GM18867 (cell line): ENCODE measurements around the gene RASIP1.

Experiments used
- ATAC-seq: cut with Tn5 transposase; IDR thresholded peaks from one replicate; pipeline ENCODE4 v1.9.1; 2021; ENCODE audit warnings: mild to moderate bottlenecking, moderate library complexity; ENCODE audit not compliant: unreplicated experiment

RASIP1 gene

DNA sequence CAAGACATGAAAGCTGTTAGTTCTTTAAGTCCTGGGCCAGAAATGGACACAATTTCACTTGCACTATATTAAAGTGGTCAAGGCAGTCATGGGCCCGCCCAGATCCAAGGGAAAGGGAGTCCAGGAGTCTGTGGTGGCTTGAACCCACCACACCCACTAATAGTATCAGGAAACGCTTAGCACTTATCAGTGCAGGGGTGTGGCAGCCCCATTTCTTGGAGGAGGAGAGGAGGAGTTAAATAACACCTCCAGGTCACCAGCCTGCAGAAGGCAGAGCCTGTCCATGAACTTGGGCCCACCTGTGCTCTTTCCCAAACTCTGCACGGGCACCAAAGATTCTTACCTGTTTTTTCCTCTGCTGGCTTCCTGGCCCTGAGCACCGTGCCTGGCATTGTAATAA is 62.2 kb downstream of the RASIP1 start:
- no peak for ATAC-seq

DNA sequence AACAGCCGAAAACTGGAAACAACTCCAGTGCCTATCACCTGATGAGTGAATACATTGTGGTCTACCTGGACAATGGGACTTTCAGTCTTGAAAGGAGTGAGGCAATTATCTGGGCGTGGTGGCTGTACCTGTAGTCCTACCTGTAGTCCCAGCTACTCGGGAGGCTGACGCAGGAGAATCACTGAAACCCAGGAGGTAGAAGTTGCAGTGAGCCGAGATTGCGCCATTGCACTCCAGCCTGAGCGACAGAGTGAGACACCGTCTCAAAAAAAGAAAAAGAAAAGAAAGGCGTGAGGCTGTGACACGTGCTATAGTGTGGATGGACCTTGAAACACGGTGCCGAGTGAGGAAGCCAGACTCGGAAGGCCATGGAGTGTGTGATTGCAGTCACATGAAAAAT is 63.5 kb downstream of the RASIP1 start:
- no peak for ATAC-seq

DNA sequence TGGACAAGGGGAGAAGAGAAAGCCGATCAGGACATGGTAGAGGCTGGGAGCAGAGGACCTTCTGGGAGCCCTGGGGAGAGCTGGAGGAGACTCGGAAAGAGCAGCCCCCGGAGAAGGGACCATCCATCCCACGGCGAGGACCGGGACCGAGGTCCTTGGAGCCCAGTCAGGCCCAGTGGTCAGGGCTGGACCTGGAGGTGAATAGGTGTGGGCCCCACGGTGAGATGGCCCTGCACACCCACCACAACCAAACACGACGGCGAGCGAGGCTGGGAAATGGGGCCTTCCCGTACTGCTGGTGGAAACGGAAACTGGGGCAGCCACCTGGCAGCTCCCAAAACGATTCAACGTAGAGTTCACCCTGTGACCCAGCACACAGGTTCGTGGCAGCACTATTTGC is 63.9 kb downstream of the RASIP1 start:
- no peak for ATAC-seq

DNA sequence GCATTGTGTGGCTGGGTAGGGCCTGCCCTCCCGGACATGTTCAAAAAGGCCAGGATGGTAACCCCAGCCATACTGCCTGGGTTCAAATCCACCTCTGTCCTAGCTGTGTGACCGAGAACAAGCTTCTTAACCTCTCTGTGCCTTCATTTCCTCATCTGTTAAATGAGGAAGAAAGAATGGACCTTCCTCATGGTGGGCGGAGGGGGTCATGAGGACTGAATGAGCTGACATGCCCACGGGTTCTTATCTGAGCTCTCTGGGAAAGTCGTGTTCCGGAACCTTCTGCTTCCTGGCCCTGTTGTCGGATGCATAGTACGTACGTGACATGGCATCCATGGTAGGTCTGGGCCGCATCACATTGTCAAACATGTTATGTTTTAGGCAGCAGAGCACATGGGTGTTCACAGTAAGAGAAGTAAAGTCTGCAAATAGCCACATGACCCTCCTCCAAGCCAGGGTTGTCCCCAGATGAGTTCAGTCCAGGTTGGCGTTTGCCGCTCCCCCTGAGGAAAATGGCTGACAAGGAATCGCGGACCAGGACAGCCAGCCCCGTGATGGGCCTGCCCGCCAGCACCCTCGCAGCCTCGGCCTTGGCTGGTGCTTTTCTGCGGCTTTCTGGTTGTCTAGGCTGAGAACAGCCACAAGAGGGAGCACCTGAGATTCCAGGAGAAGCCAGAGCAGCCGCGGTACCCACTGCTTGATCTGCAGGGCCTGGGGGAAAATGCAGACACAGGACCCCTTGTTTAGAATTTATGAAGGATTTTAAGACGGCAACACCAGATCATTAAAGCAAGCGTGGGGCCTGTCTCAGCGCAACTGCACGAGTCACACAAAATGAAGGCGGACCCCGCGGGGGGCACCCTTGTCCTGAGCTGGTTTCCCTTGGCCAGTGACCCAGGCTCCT is 65.2 kb downstream of the RASIP1 start:
- no peak for ATAC-seq

DNA sequence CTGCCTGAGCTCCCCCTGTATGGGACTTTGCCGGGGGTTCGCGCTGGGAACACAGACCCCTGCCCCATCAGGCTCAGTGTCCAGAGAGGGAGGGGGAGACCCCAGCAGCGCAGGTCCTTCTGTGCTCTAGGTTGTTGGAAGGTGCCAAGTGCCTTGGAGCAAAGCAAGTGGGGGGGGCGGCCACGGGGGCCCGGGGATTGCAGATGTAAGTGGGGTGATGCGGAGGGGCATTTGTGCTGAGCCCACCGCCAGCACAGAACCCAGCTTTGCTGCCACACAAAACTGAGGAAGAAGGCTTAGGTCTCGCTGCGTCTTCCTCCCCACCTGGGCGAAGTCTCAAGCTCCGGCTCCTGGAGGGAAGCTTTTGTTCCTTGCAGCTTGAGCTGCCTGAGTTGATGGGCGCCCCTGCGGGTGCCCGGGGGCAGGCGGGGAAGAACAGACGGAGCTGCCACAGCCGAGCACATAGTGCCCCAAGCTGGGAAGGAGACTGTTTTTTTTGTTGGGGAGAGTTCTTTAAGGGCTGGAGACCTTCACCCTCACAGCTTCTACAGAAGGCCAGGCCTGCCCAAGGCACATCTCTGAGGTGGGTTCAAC is 66.1 kb downstream of the RASIP1 start:
- ATAC-seq, result no peak

DNA sequence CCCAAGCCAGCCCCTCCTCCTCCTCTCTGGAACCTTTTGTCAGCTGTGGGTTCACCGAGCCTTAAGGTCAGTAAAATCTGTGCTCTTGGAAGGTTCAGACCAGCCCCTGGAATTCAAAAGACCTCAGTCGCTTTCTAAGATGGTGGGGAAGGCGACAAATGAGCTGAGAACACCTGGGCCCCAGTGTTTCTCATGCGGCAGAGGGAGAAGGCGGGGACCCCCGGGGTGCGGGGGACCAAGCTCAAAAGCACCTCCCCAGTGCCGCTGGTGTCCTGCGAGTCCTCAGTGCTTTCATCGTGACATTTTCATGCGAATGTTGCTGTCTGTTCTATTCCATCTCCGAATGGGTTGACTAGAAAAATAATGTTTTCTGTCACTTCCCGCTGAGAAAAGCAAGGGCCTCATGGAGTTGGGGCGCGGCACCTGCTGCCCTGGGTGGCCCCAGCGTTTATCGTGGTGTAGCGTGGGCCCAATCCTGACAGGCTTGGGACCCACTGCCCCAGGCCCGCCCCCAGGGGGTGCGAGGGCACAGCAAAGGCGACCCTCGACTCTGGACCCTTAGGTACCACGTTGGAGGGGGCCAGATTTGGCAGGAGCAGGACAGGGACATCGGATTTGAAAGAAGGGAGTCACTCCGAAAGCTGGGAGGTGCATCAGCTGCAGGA is 66.8 kb downstream of the RASIP1 start:
- no peak for ATAC-seq

DNA sequence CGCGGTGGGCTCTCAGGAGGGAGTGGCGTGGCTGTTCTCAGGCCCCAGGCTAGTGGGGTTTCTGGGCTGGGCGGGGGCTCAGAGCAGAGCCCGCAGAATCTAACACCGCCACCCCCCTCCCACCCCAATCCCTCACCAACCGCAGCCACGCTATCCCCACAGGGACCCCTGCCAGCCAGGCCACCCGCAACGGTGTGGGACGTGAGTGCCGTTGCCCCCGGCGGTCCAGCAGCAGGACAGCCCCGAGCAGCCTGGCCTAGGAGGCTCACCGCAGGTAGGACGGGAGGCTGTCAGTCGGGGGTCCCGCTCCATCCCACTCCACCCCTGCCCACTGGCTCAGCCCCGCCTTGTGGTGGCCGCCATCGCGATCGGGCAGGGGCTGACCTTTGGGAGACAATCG is 67.4 kb downstream of the RASIP1 start, which contains the start of gene NTN5:
NTN5 (minus strand) TSS at position 24 of the 400 bp plus-strand sequence. CDS start 2,031 bp downstream, outside the sequence.
- ATAC-seq, result no peak

DNA sequence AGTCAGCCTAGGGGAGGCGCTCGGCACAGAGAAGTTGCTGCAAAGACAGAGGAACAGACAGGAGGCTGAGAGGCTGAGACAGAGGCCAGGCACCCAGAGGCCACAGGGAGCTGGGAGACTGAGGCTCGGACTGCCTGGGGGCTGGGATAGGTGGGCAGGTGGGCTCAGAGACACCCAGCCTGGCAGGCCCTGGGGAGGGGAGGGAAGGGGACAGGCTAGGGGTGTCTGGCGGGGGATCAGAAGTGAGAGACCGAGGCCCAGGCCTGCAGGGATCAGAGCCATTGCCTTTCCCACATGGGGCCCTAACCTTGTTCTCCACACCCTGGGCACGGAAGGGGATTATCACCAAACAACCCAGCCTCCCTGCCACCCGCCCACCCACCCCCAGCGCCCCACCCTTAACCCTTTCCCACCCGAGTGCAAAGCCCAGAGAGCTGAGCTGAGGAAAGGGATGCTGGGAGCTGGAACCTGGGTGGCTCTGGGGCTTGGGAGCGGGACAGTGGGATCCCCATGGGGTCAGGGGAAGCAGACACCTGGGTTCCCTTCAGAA is 68.9 kb downstream of the RASIP1 start:
- ATAC-seq, result no peak

DNA sequence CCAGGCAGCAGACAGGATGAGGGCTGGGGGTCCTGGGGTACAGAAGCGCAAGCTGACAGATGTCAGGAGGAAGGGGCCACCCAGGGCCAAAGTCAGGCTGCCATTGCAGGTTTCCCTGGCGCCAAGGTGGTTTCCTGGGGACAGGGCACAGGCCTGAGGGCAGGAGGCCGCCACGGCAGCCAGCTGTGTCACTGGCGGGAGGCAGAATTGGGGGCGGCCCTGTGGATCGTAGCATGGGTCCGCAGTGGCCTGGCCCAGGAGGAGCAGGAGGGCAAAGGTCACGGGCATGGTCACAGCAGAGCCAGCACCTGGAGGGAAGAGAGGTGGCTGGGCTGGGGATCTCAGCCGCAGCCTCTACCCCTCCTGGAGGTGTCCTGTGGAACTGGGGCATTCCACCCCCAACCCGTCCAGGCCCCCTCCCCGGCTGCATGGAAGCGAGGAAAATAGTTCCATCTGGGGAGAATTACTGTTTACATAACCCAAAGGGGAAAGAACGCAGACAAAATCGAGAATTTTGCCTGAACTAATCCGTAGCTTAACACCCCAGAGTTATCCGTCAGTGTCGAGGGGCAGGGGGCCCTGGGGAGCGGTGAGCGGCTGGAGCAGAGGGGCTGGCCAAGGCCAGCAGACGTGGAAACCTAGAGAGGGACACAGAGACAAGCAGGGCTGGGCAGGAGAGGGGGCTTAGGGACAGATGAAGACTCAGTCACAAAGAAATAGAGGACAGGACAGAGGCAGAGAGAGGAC is 69.5 kb downstream of the RASIP1 start:
- ATAC-seq, result no peak
